ENCODE results near the gene HEY2.

DNA sequence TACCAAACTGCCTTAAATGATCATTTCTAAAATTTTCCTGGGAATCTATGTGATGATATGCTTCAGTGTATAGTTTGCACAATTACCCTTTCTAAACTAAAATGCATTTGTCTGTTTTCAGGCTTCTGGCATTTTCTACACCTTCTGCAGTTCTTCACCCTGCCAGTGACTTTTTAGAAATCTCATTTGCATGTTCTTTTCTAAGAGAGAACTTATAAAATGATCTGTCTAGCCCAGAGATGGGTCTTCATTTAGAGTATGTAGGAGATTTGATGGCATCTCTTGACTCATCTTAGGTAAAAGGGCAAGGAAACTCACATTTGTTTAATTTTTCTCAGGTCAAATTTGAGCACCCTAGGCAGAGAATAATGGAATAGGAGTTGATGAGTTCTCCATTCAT, 59.2 kb downstream of the HEY2 start:
- TF ChIP-seq EZH2 (optimal IDR thresholded peaks at IDR 0.05; ENCODE audit: low read depth, low read length) (no peak), CTCF (IDR thresholded peaks at IDR 0.05; ENCODE audit: low read length) (no peak)
